OCI-LY7 (cell line): ENCODE data around the gene ADAMTS17. TPM values are rescaled to one million over a fixed set of nuclear protein-coding genes. Genes with fewer than 3 reads are reported as not detected.

Source experiments
- BruUV-seq: library from RNA; stranded (reverse); fragments of 400-500 nt; replicated peaks from 2 replicates; lab custom pipeline; 2021; lab: Mats Ljungman, UMichigan
- CTCF ChIA-PET: fragments of 300-600 bp; sonication (Branson Sonifier 250); formaldehyde crosslinking; loops from one replicate; lab custom pipeline; 2022; ENCODE audit warnings: antibody characterized with exemption; ENCODE audit not compliant: unreplicated experiment; lab: Charles Lee
- POLR2A ChIA-PET: fragments of 300-600 bp; sonication (Branson Sonifier 250); formaldehyde crosslinking; loops from one replicate; lab custom pipeline; 2022; ENCODE audit warnings: antibody characterized with exemption; lab: Charles Lee
- DNase-seq: peaks from one replicate; pipeline ENCODE4 v3.0.0-alpha.2; 2015; ENCODE audit warnings: low spot score
- H2AFZ ChIP-seq: fragments of 200-600 bp; sonication (generic), shearing (Covaris generic); 2 replicates; pipeline ENCODE4 v1.6.1; 2014; ENCODE audit warnings: mild to moderate bottlenecking, antibody characterized with exemption, low read length, moderate library complexity
- H3K27ac ChIP-seq: fragments of 200-600 bp; sonication (generic); 2 replicates; pipeline ENCODE4 v1.5.1; 2014; ENCODE audit warnings: mixed run types, low read depth, mild to moderate bottlenecking, moderate library complexity, low read length, inconsistent platforms; ENCODE audit not compliant: poor library complexity, severe bottlenecking
- H3K36me3 ChIP-seq: fragments of 200-600 bp; sonication (generic); 2 replicates; pipeline ENCODE4 v1.6.1; 2014; ENCODE audit warnings: mild to moderate bottlenecking, antibody characterized with exemption, low read length, moderate library complexity, mixed read lengths; ENCODE audit not compliant: insufficient read depth
- H3K4me1 ChIP-seq: fragments of 200-600 bp; sonication (generic); 2 replicates; pipeline ENCODE4 v1.5.1; 2014; ENCODE audit warnings: mild to moderate bottlenecking, low read length; ENCODE audit not compliant: insufficient read depth, poor library complexity, severe bottlenecking
- H3K4me2 ChIP-seq: fragments of 200-600 bp; sonication (generic); 2 replicates; pipeline ENCODE4 v1.6.1; 2014; ENCODE audit warnings: mild to moderate bottlenecking, low read length
- H3K4me3 ChIP-seq: fragments of 200-600 bp; sonication (generic); 2 replicates; pipeline ENCODE4 v1.5.1; 2014; ENCODE audit warnings: mild to moderate bottlenecking, low read depth, low read length; ENCODE audit not compliant: poor library complexity, severe bottlenecking
- H3K79me2 ChIP-seq: fragments of 200-600 bp; sonication (generic); 2 replicates; pipeline ENCODE4 v1.6.1; 2016; ENCODE audit warnings: low read depth, mild to moderate bottlenecking, low read length, moderate library complexity, mixed read lengths; ENCODE audit not compliant: insufficient read depth
- H3K9me2 ChIP-seq: fragments of 200-600 bp; sonication (generic); 2 replicates; pipeline ENCODE4 v1.6.1; 2016; ENCODE audit warnings: mild to moderate bottlenecking, low read length, mixed read lengths; ENCODE audit not compliant: insufficient read depth
- H3K9me3 ChIP-seq: fragments of 200-600 bp; sonication (generic); 2 replicates; pipeline ENCODE4 v1.6.1; 2014; ENCODE audit warnings: mild to moderate bottlenecking, mixed run types, low read length, mixed read lengths
- H4K20me1 ChIP-seq: fragments of 200-600 bp; sonication (generic); 2 replicates; pipeline ENCODE4 v1.6.1; 2014; ENCODE audit warnings: mild to moderate bottlenecking, antibody characterized with exemption, low read length, moderate library complexity, mixed read lengths; ENCODE audit not compliant: insufficient read depth
- EZH2phosphoT487 ChIP-seq: fragments of 200-600 bp; sonication (generic); IDR thresholded peaks from 2 replicates; pipeline ENCODE4 v1.6.1; 2018; ENCODE audit warnings: low read depth, borderline replicate concordance, mild to moderate bottlenecking, mixed run types, antibody characterized with exemption, low read length, moderate library complexity, mixed read lengths
- intact Hi-C: fragments of 100-400 bp; cut with micrococcal nuclease; formaldehyde crosslinking; loops from one replicate; pipeline ENCODE4 v1.10.0; 2022; ENCODE audit not compliant: unreplicated experiment
- total RNA-seq, 2 experiments: library from RNA; depleted of rRNA in 1 of 2; stranded (reverse); fragments of >200 nt in 1 of 2; shearing (Covaris generic) in 1 of 2; gene quantifications; 2 replicates each; pipeline ENCODE4 v1.2.3, GENCODE V29; 2014 to 2022
- TF ChIP-seq, protein P1 (sequence below): fragments of 200-600 bp; sonication (generic); conservative IDR thresholded peaks from 2 replicates; pipeline ENCODE4 v1.5.1; 2014; ENCODE audit warnings: mild to moderate bottlenecking, antibody characterized with exemption, low read length, moderate library complexity, mixed read lengths

Gene ADAMTS17
- total RNA-seq, 2 experiments from 2014 or later, result not detected

DNA sequence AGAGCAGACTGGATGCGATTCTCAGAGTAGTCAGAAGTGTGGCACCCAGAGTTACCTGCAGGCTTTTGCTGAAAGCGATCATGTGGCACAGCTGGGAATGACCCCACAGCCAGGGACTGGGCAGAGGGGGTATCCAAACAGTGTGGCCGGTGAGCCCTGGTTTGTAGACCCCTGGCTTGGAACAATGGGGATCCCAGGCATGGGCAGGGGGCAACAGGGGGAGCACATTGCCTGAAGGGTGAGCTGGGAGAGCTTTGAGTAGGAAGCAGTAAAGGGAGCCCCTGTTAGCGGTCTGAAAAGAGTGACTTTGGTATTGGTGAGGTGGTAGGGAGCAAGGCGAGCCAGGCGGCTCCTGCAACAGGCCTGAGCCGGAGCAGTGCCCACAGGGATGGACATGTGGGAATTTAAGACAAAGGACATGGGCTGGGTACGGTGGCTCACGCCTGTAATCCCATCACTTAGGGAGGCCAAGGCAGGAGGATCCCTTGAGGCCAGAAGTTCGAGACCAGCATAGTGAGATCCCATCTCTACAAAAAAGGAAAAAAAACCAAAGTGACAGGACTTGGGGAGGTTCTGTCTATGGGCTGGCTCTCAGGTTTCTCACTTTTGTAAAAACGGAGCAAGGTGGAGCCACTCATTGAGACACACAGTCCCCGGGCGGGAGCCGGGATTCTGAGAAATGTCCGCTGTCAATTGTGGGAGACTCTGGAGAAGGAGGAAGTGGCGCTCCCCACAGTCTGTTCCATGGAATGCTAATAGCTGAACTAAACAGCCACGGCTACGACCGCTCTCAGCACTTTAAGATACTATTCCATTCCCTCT is 384.7 kb downstream of the ADAMTS17 start:
- no peak overlapping the region for H3K27ac ChIP-seq
- no peak overlapping the region for H2AFZ ChIP-seq
- TF ChIP-seq EZH2phosphoT487, result no peak
- TF ChIP-seq, protein P1, sequence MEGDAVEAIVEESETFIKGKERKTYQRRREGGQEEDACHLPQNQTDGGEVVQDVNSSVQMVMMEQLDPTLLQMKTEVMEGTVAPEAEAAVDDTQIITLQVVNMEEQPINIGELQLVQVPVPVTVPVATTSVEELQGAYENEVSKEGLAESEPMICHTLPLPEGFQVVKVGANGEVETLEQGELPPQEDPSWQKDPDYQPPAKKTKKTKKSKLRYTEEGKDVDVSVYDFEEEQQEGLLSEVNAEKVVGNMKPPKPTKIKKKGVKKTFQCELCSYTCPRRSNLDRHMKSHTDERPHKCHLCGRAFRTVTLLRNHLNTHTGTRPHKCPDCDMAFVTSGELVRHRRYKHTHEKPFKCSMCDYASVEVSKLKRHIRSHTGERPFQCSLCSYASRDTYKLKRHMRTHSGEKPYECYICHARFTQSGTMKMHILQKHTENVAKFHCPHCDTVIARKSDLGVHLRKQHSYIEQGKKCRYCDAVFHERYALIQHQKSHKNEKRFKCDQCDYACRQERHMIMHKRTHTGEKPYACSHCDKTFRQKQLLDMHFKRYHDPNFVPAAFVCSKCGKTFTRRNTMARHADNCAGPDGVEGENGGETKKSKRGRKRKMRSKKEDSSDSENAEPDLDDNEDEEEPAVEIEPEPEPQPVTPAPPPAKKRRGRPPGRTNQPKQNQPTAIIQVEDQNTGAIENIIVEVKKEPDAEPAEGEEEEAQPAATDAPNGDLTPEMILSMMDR, result no peak
- DNase-seq, result no peak
- H3K4me3 ChIP-seq, result no peak overlapping the region
- intact Hi-C loops, result no loop called here
- no peaks in the 10 kb centered on the region for H3K9me2 ChIP-seq
- no peak overlapping the region for H3K4me2 ChIP-seq
- H4K20me1 ChIP-seq, result no peaks in the 10 kb centered on the region
- H3K9me3 ChIP-seq, result no peaks in the 10 kb centered on the region
- ChIA-PET CTCF (no interaction called here), POLR2A (no interaction called here)
- H3K79me2 ChIP-seq, result no peaks in the 10 kb centered on the region
- no peaks in the 10 kb centered on the region for H3K4me1 ChIP-seq
- no TSS peak for BruUV-seq
- H3K36me3 ChIP-seq, result no peaks in the 10 kb centered on the region

- H3K9me2 ChIP-seq, result no peaks in the 10 kb centered on the region
- H3K27ac ChIP-seq, result no peak overlapping the region
- POLR2A ChIA-PET, result no interaction called here
- H4K20me1 ChIP-seq, result no peaks in the 10 kb centered on the region
- H3K36me3 ChIP-seq, result no peaks in the 10 kb centered on the region
- H3K4me2 ChIP-seq, result no peak overlapping the region
- H3K79me2 ChIP-seq, result no peaks in the 10 kb centered on the region
- H3K4me3 ChIP-seq, result no peak overlapping the region
- no peak for DNase-seq
- CTCF ChIA-PET, result no interaction called here
- intact Hi-C loops, result no loop called here
- TF ChIP-seq, protein P1, result no peak
- no peak overlapping the region for H2AFZ ChIP-seq
- no TSS peak for BruUV-seq
- H3K9me3 ChIP-seq, result no peaks in the 10 kb centered on the region
- no peaks in the 10 kb centered on the region for H3K4me1 ChIP-seq
These were observed 385.6 kb downstream of the ADAMTS17 start for GRCh38 chr15:99956022-99956775.

DNA sequence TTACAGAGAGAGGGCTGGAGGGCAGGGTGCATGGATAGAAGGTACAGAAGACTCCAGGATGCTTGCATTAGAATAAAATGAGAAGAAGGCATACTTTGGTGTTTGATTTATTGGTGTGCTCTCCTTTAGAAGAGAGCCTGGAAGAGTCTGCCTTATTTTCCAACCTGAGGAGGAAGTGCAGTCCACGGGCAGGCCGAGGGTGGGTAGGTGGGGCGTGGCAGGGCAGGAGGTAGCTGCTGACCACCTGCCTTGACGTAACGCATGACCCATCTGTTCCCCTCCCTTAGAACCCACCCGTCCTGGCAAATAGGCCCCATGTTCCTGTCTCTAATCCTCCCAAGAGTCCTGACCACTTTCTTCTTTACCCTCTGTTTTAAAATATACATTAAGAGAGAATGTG is 386.2 kb downstream of the ADAMTS17 start:
- H3K36me3 ChIP-seq, result no peaks in the 10 kb centered on the region
- H3K9me3 ChIP-seq, result no peaks in the 10 kb centered on the region
- H4K20me1 ChIP-seq, result no peaks in the 10 kb centered on the region
- CTCF ChIA-PET, result no interaction called here
- BruUV-seq, result no TSS peak
- no peak overlapping the region for H2AFZ ChIP-seq
- H3K9me2 ChIP-seq, result no peaks in the 10 kb centered on the region
- no peak overlapping the region for H3K27ac ChIP-seq
- intact Hi-C loops, result no loop called here
- H3K79me2 ChIP-seq, result no peaks in the 10 kb centered on the region
- no peak for DNase-seq
- no peaks in the 10 kb centered on the region for H3K4me1 ChIP-seq
- no peak overlapping the region for H3K4me2 ChIP-seq
- H3K4me3 ChIP-seq, result no peak overlapping the region
- TF ChIP-seq, protein P1, result no peak
- no peak for TF ChIP-seq EZH2phosphoT487
- POLR2A ChIA-PET, result no interaction called here
